SK-N-SH (cell line): Measurements from ENCODE around the gene ADK.

Source experiments
- CTCF ChIP-seq: fragments of 200-600 bp; sonication (generic); IDR thresholded peaks from 2 replicates; pipeline ENCODE4 v1.6.1; 2017; ENCODE audit warnings: antibody characterized with exemption, mild to moderate bottlenecking, moderate library complexity
- EP300 ChIP-seq, 2 experiments: IDR thresholded peaks; 2 replicates each; pipeline versions ENCODE4 v1.4.0 to v1.6.1; 2012; ENCODE audit warnings: borderline replicate concordance in 1 of 2, low read depth in 1 of 2, low read length in 1 of 2
- FOSL2 ChIP-seq: IDR thresholded peaks from 2 replicates; pipeline ENCODE4 v1.4.0; 2012; ENCODE audit warnings: low read depth, mild to moderate bottlenecking, moderate library complexity, borderline replicate concordance
- FOXJ3 ChIP-seq: sonication (generic); formaldehyde crosslinking; IDR thresholded peaks from 2 replicates; pipeline ENCODE4 v1.5.1; 2020; ENCODE audit warnings: mild to moderate bottlenecking, missing genetic modification reagents
- GABPA ChIP-seq: IDR thresholded peaks from 2 replicates; pipeline ENCODE4 v1.4.0; 2012; ENCODE audit warnings: low read depth, mild to moderate bottlenecking
- IRF3 ChIP-seq: fragments of 150-350 bp; IDR thresholded peaks from 2 replicates; pipeline ENCODE4 v1.6.1; 2016; ENCODE audit warnings: mild to moderate bottlenecking, low read depth, low read length
- JUND ChIP-seq: IDR thresholded peaks from 2 replicates; pipeline ENCODE4 v1.4.0; 2012
- NFIC ChIP-seq: IDR thresholded peaks from 2 replicates; pipeline ENCODE4 v1.4.0; 2012; ENCODE audit warnings: borderline replicate concordance
- POLR2AphosphoS5 ChIP-seq: IDR thresholded peaks from 2 replicates; pipeline ENCODE4 v1.6.1; 2012; ENCODE audit warnings: low read depth, low read length
- TCF12 ChIP-seq: IDR thresholded peaks from 2 replicates; pipeline ENCODE4 v1.4.0; 2012
- USF1 ChIP-seq: IDR thresholded peaks from 2 replicates; pipeline ENCODE4 v1.4.0; 2012; ENCODE audit warnings: low read depth, borderline replicate concordance
- ZBTB33 ChIP-seq: IDR thresholded peaks from 2 replicates; pipeline ENCODE4 v1.4.0; 2012; ENCODE audit warnings: low read depth, borderline replicate concordance
- TF ChIP-seq, protein P1 (sequence below): IDR thresholded peaks from 2 replicates; pipeline ENCODE4; 2012

GRCh38 chr10:74587109-74587854, 436.3 kb downstream of the ADK start:
- TF ChIP-seq CTCF (no peak), EP300 (IDR thresholded peaks at IDR 0.05; ENCODE audit: borderline replicate concordance in 1 of 2, low read depth in 1 of 2, low read length in 1 of 2) (no peak), IRF3 (no peak), POLR2AphosphoS5 (no peak), GABPA (no peak), ZBTB33 (no peak), FOXJ3 (CRISPR knock-in tag) (no peak), TCF12 (no peak), NFIC (no peak), FOSL2 (no peak), JUND (no peak), USF1 (no peak)
- TF ChIP-seq, protein P1, sequence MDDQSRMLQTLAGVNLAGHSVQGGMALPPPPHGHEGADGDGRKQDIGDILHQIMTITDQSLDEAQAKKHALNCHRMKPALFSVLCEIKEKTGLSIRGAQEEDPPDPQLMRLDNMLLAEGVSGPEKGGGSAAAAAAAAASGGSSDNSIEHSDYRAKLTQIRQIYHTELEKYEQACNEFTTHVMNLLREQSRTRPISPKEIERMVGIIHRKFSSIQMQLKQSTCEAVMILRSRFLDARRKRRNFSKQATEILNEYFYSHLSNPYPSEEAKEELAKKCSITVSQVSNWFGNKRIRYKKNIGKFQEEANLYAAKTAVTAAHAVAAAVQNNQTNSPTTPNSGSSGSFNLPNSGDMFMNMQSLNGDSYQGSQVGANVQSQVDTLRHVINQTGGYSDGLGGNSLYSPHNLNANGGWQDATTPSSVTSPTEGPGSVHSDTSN, result no peak
